HL-60 (cell line): ENCODE data around the gene PBXIP1.
"Not testable (repeated sequence)": the region's sequence is repeated elsewhere in the genome, so short reads cannot be mapped to it uniquely, and the experiment has no call there.

ENCODE experiments used
- DNase-seq, 2 experiments: peaks; one replicate each; pipeline ENCODE4 v3.0.0-alpha.2; 2010 to 2020; ENCODE audit warnings: low read depth in 1 of 2, low spot score in 1 of 2
- H3K27ac ChIP-seq: fragments of 250-450 bp; sonication (Bioruptor Pico); replicated peaks from 2 replicates; pipeline ENCODE4 v1.5.1; 2020; ENCODE audit warnings: mild to moderate bottlenecking, moderate library complexity
- H3K27me3 ChIP-seq: fragments of 250-450 bp; sonication (Bioruptor Pico); 2 replicates; pipeline ENCODE4 v1.5.1; 2021; ENCODE audit warnings: mild to moderate bottlenecking, moderate library complexity; ENCODE audit not compliant: insufficient read depth, poor library complexity, severe bottlenecking
- H3K4me3 ChIP-seq: replicated peaks from 2 replicates; pipeline ENCODE4 v1.5.1; 2011; ENCODE audit warnings: mild to moderate bottlenecking, control low read depth, low read length; ENCODE audit not compliant: insufficient read depth
- CTCF ChIP-seq: IDR thresholded peaks from one replicate; pipeline ENCODE4 v1.5.1; 2011; ENCODE audit warnings: low read length, control low read depth, inconsistent platforms; ENCODE audit not compliant: insufficient read depth
- GABPA ChIP-seq: IDR thresholded peaks from 2 replicates; pipeline ENCODE4 v1.6.1; 2012; ENCODE audit warnings: low read depth
- POLR2AphosphoS5 ChIP-seq: IDR thresholded peaks from 2 replicates; pipeline ENCODE4 v1.6.1; 2012; ENCODE audit warnings: low read depth
- REST ChIP-seq: IDR thresholded peaks from 2 replicates; pipeline ENCODE4 v1.6.1; 2012; ENCODE audit warnings: low read depth; ENCODE audit not compliant: insufficient replicate concordance
- SPI1 ChIP-seq: IDR thresholded peaks from 2 replicates; pipeline ENCODE4 v1.6.1; 2012; ENCODE audit warnings: low read depth, mild to moderate bottlenecking, borderline replicate concordance

PBXIP1 gene

DNA sequence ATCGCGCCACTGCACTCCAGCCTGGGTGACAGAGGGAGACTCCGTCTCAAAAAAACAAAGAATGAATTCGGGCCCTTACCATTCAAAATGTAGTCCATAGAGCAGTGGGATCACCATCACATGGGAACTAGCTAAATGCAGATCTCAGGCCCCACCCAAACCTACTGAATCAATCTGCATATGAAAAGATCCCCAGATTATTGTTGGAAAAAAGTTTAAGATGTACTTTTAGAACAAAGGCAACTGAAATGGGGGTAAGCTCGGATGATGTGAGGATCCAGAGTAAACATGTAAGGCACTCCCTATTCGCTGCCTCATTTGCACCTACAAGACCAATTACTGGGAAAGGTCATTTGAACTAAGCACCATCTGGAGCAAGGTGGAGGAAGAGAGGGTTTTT is 26.4 kb upstream of the PBXIP1 start:
- no peak for TF ChIP-seq SPI1
- TF ChIP-seq REST = no peak
- no peak for TF ChIP-seq CTCF
- no peak for TF ChIP-seq POLR2AphosphoS5
- TF ChIP-seq GABPA = no peak
- peak overlapping the region; percentile 69 for H3K27ac ChIP-seq
- H3K4me3 ChIP-seq = peak overlapping the region; percentile 83

GRCh38 chr1:154978360-154978759 is 22.5 kb upstream of the PBXIP1 start:
- H3K4me3 ChIP-seq = no peak overlapping the region
- H3K27ac ChIP-seq = no peak overlapping the region
- no peaks in the 10 kb centered on the region for H3K27me3 ChIP-seq
- TF ChIP-seq POLR2AphosphoS5 (no peak), GABPA (no peak), SPI1 (no peak), REST (no peak), CTCF (no peak)
- no peak for DNase-seq

More for the DNA sequence above, 26.4 kb upstream of the PBXIP1 start:
- DNase-seq = no peak
- no peaks in the 10 kb centered on the region for H3K27me3 ChIP-seq

DNA sequence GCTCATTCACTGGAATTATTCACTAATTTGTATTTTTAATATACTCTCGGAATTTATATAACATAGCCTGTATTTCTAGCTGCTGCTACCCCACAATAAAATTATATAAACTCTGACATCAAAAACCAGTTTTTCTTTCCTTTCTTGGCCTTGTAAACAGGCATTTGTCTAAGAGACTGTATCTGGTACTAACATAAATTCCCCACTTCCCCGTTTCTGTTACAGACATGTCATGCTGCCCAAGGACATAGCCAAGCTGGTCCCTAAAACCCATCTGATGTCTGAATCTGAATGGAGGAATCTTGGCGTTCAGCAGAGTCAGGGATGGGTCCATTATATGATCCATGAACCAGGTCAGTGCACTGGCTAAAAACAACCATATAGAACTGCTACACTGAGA is 21.9 kb upstream of the PBXIP1 start:
- DNase-seq, H3K27ac ChIP-seq, H3K4me3 ChIP-seq, H3K27me3 ChIP-seq: not testable (repeated sequence)
- TF ChIP-seq SPI1 = peak; percentile 49; the same call in 1 of the 2 replicates

DNA sequence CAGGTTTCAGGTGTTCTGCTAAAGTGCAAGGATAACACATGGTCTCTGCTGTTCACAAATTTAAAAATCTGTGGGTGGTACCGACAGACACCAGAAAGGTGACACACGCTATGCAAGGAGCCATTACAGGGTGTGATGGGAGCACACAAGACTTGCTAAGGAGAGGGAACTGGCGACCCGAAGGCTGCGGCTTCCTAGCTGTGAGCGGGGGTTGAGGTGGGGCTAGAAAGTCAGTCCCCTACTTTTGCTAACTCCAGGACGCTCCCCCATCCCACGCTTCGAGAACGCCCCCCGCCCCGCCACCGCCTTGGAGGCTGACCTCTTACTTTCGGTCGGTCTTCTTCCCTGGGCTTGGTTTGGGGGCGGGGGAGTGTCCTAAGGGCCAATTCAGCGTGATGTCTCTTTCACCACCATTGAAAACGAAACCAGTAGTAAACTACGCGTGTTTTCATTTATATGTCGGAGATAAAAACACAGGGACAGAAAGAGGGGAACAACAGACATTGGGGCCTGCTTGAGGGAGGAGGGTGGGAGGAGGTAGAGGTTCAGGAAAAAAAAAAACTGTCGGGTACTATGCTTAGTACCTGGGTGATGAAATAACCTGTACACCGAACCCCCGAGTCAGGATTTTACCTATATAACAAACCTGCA is 19.6 kb upstream of the PBXIP1 start:
- Histone ChIP-seq H3K27me3 (no peaks in the 10 kb centered on the region), H3K27ac (peak overlapping the region; percentile 96), H3K4me3 (peak overlapping the region; percentile 83)
- TF ChIP-seq GABPA = no peak
- no peak for TF ChIP-seq SPI1
- DNase-seq = no peak
